ENCODE measurements around the gene TEKT2. TPM values are rescaled to one million over a fixed set of nuclear protein-coding genes. Genes with fewer than 3 reads are reported as not detected.
A peak's percentile ranks its signal among the peaks of the same experiment; 100 is the strongest.

Gene TEKT2
- total RNA-seq, 2 experiments from 2014 or later = 0.22 to 0.33 TPM

DNA sequence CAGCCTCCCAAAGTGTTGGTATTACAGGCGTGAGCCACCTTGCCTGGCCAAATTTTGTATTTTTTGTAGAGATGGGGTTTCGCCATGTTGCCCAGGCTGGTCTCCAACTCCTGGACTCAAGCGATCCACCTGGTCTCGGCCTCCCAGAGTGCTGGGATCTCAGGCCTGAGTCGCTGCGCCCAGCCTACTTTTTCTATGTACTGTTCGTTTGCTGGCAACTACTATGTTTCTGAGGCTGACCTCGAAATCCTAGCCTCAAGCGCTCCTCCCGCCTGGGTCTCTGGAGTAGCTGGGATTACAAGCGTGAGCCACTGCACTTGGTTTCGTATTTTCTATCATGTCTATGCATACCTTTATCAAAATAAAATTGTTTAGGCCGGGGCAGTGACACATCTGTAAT, 675 bp upstream of the TEKT2 start:
- Mint-ChIP-seq H3K27ac (no peak overlapping the region), H3K36me3 (ENCODE audit: low read depth) (no peaks in the 10 kb centered on the region), H3K27me3 (peaks cover 55% of the 10 kb centered on the region), H3K9me3 (no peaks in the 10 kb centered on the region), H3K4me1 (ENCODE audit: low read depth) (no peaks in the 10 kb centered on the region), H3K4me3 (no peak overlapping the region)
- Histone ChIP-seq H3K27ac (ENCODE audit: low read depth in 1 of 2, low read length in 2 of 2) (no peak overlapping the region), H3K36me3 (ENCODE audit: insufficient read depth, low read length) (no peaks in the 10 kb centered on the region), H3K4me1 (ENCODE audit: insufficient read depth, low read length) (peaks cover 15% of the 10 kb centered on the region), H3K27me3 (ENCODE audit: control insufficient read depth in 1 of 2, insufficient read depth in 2 of 2, low read length in 2 of 2) (peaks cover 21 to 29% of the 10 kb centered on the region in 2 experiments), H3K9me3 (ENCODE audit: control insufficient read depth in 1 of 2, insufficient read depth in 1 of 2, low read length in 2 of 2) (peaks cover 0 to 16% of the 10 kb centered on the region in 2 experiments), H3K4me3 (ENCODE audit: low read length) (no peak overlapping the region)
- DNase-seq (peak in 1 of 14 experiments; percentile 14), ATAC-seq (ENCODE audit: poor library complexity) (no peak)
- TF ChIP-seq, protein P1, sequence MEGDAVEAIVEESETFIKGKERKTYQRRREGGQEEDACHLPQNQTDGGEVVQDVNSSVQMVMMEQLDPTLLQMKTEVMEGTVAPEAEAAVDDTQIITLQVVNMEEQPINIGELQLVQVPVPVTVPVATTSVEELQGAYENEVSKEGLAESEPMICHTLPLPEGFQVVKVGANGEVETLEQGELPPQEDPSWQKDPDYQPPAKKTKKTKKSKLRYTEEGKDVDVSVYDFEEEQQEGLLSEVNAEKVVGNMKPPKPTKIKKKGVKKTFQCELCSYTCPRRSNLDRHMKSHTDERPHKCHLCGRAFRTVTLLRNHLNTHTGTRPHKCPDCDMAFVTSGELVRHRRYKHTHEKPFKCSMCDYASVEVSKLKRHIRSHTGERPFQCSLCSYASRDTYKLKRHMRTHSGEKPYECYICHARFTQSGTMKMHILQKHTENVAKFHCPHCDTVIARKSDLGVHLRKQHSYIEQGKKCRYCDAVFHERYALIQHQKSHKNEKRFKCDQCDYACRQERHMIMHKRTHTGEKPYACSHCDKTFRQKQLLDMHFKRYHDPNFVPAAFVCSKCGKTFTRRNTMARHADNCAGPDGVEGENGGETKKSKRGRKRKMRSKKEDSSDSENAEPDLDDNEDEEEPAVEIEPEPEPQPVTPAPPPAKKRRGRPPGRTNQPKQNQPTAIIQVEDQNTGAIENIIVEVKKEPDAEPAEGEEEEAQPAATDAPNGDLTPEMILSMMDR (IDR thresholded peaks at IDR 0.05) = no peak
- POLR2A ChIA-PET = no interaction called here
- intact Hi-C loops (cut with DNase I, micrococcal nuclease) = loop anchor here in 1 of 2 experiments (10.0 kb wide), 2 partner anchors 78 to 1218 kb away; no protein-coding TSS in a partner anchor
- CTCF ChIA-PET = no interaction called here

DNA sequence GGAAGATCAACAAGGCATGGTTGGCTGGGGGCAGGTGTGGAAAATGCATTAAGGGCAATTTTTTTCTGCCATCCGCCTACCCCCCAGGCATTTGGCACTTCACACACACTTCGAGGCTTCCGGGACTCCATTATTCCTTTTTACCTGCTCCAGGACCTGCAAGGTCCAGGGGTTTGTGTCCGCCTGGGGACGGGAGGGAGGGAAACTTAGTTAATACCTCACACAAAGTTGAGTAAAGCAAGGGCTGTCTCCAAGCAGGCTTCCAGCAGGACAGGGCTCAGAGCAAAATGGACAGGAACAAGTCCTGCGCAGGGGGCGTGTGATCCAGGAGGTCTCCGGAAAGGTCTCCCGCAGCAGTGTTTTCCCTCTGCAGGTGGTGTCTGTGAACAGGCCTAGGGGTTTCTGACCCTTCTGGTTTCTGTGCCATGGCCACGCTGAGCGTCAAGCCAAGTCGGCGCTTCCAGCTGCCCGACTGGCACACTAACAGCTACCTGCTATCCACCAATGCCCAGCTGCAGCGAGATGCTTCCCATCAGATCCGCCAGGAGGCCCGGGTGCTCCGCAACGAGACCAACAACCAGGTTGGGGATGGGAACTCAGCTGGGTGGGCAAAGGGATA, 712 bp downstream of the TEKT2 start:
- Mint-ChIP-seq H3K9me3 (no peaks in the 10 kb centered on the region), H3K4me1 (ENCODE audit: low read depth) (peaks cover 6% of the 10 kb centered on the region), H3K27ac (no peak overlapping the region), H3K27me3 (peaks cover 55% of the 10 kb centered on the region), H3K36me3 (ENCODE audit: low read depth) (peaks cover 5% of the 10 kb centered on the region), H3K4me3 (no peak overlapping the region)
- Histone ChIP-seq H3K27ac (ENCODE audit: low read depth in 1 of 2, low read length in 2 of 2) (no peak overlapping the region), H3K4me3 (ENCODE audit: low read length) (no peak overlapping the region), H3K9me3 (ENCODE audit: control insufficient read depth in 1 of 2, insufficient read depth in 1 of 2, low read length in 2 of 2) (peaks cover 0 to 16% of the 10 kb centered on the region in 2 experiments), H3K4me1 (ENCODE audit: insufficient read depth, low read length) (peaks cover 24% of the 10 kb centered on the region), H3K27me3 (ENCODE audit: control insufficient read depth in 1 of 2, insufficient read depth in 2 of 2, low read length in 2 of 2) (peaks cover 21 to 26% of the 10 kb centered on the region in 2 experiments), H3K36me3 (ENCODE audit: insufficient read depth, low read length) (no peaks in the 10 kb centered on the region)
- DNase-seq (peak in 2 of 14 experiments; percentile 22 to 24), ATAC-seq (ENCODE audit: poor library complexity) (no peak)
- POLR2A ChIA-PET = no interaction called here
- CTCF ChIA-PET = no interaction called here
- intact Hi-C loops (cut with DNase I, micrococcal nuclease) = loop anchor here in 1 of 2 experiments (5.0 to 10.0 kb wide), 4 partner anchors 80 to 1778 kb away; partner anchors contain the start of gene STK40
- TF ChIP-seq, protein P1 (IDR thresholded peaks at IDR 0.05) = no peak

DNA sequence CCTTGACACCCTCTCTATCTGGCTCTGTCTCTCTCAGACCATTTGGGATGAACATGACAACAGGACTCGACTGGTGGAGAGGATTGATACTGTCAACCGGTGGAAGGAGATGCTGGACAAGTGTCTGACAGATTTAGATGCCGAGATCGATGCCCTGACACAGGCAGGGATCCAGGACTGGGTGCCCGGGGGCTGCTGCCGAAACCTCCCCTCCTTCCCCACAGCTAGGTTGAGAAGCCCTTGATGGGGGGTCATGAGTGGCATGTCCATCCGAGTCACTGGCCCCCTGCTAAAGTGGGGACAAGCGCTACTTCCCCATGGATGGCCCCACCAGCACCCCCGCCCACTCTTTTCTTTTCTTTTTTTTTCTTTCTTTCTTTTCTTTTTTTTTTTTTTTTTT, 1.2 kb downstream of the TEKT2 start:
- DNase-seq (peak in 1 of 14 experiments; percentile 17), ATAC-seq (ENCODE audit: poor library complexity) (no peak)
- ChIA-PET CTCF (no interaction called here), POLR2A (no interaction called here)
- Histone ChIP-seq H3K27ac (ENCODE audit: low read depth in 1 of 2, low read length in 2 of 2) (no peak overlapping the region), H3K4me1 (ENCODE audit: insufficient read depth, low read length) (peaks cover 30% of the 10 kb centered on the region), H3K9me3 (ENCODE audit: control insufficient read depth in 1 of 2, insufficient read depth in 1 of 2, low read length in 2 of 2) (peaks cover 0 to 16% of the 10 kb centered on the region in 2 experiments), H3K4me3 (ENCODE audit: low read length) (no peak overlapping the region), H3K36me3 (ENCODE audit: insufficient read depth, low read length) (no peaks in the 10 kb centered on the region), H3K27me3 (ENCODE audit: control insufficient read depth in 1 of 2, insufficient read depth in 2 of 2, low read length in 2 of 2) (peaks cover 21 to 26% of the 10 kb centered on the region in 2 experiments)
- intact Hi-C loops (cut with DNase I, micrococcal nuclease) = loop anchor here in 1 of 2 experiments (5.0 to 10.0 kb wide), 4 partner anchors 80 to 1777 kb away; partner anchors contain the start of gene STK40
- TF ChIP-seq, protein P1 (IDR thresholded peaks at IDR 0.05) = no peak
- Mint-ChIP-seq H3K27me3 (peaks cover 53% of the 10 kb centered on the region), H3K36me3 (ENCODE audit: low read depth) (peaks cover 11% of the 10 kb centered on the region), H3K4me3 (peak overlapping the region; percentile 54), H3K9me3 (no peaks in the 10 kb centered on the region), H3K27ac (no peak overlapping the region), H3K4me1 (ENCODE audit: low read depth) (peaks cover 11% of the 10 kb centered on the region)

All from CD4-positive, alpha-beta T cell (primary cell).